Retina (tissue), 1 donor: ENCODE results near the gene BARHL1.

Experiments used
- DNase-seq: peaks from one replicate; pipeline ENCODE4 v3.0.0-alpha.2; 2016

Gene BARHL1

DNA sequence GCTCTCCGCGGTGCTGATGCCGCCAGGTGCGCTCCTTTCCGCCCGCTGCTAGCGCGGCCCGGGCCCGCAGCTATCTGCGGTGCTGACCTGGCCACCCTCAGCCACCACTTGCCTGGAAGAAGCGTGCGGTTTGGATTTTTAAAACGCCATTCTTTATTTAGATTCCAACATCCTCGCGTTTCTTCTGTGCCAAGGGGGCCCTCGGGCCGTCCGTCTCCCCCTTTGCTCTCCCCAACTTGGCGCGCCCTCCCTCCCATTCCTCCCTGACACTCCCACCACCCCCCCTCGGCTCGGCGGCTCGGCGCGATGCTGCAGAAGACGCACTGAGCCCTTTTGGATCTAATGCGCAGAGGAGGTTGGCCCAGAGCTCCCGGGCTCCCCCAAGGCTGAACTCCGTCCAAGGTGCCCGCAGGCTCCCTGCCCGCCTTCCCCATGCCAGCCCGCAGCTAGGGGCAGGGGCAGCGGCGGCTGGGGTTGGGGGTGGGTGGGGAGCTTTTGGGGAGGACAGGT lies at the start of gene BARHL1:
Gene BARHL1, plus strand, starts transcription at position 331 of the 510 bp plus-strand sequence. CDS start 192 bp downstream, outside the sequence.
- DNase-seq: no peak

DNA sequence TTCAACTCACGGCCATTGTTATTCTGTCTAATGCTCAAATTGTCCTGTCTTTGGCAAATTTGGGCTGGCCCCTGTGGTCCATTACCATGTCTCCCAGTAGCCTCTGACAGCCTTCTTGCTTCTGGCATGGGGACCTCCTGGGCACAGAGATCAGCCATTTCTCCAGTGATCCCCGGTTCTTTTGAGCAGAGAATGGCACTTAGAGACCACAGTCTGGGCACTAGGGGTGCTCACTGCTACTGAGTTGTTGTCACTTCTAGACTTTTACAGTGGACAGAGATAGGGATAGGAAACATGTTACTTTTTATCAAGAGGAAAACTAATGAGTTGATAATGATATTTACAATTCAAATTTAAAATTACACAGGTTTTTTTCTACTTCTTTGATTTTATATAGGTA lies 47.6 kb upstream of the BARHL1 start:
- no peak for DNase-seq

DNA sequence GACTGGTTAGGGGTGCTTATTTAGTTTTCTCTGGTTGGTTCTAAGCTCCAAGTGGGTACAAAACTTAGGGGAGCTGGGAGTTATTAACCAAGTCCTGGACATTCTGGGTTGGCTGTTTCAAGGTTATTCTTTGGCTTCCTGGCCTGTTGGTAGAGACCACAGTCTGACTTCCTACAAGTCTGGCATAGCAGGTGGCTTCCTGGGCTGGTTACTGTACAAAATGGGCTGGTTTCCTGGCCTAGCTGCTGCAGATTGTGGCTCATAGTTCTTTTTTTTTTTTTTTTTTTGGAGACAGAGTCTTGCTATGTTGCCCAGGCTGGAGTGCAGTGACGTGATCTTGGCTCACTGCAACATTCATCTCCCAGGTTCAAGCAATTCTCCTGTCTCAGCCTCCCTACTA lies 46.3 kb upstream of the BARHL1 start:
- DNase-seq: no peak

DNA sequence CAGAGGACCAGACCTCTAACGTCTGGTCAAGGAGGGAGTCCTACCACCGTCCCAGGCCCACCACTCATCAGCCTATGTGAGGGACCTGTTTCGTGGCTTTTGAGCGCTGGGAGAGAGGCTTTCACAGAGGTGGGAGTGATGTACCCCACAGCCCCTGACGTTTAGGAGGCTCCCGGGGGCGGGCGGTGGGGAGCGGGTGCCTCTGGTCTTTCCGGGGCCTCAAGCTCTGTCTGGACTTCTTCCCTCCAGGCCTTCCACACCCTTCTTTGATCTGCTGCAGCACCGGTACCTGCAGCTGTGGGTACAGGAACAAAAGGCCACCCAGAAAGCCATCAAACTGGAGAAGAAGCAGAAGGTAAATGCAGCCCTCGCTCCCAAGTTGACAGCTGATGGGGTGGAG lies 45.1 kb upstream of the BARHL1 start:
- DNase-seq: no peak

DNA sequence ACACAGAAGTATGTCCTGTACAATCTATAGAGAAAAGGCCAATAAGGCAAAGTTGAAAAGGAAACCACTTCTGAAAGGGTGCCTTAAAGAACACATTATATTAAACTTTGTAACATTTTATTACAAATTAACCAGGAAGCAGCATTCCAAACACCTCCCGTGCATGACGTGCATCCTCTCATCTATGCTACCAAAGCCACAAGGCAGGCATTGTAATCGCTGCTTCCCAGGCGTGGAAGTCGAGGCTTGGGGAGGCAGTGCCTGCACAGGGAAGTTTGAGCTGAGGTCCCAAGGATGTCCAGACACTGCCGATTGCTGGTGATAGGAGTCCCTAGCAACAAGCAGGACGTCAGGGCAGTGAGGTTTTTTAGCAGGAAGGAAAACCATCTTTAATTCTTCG lies 44.3 kb upstream of the BARHL1 start:
- DNase-seq: no peak

DNA sequence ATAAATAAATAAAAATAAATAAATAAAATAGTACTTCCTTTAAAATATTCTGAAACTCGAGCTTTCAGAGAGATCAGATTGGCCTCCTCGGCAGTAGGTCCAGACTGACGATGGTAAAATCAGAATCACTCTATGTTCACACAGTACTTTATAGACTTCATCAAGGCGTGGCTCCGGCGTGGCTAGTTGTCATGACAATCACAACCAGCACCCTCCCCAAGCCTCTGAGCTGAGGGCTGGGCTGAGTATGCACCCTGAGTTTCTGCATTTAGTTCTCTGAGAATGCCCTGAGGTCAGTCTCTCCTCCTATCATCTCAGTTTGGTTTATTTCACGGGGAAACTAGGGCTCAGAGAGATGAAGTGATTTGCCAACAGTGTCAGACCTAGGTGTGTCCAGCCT lies 43.3 kb upstream of the BARHL1 start:
- DNase-seq: no peak

DNA sequence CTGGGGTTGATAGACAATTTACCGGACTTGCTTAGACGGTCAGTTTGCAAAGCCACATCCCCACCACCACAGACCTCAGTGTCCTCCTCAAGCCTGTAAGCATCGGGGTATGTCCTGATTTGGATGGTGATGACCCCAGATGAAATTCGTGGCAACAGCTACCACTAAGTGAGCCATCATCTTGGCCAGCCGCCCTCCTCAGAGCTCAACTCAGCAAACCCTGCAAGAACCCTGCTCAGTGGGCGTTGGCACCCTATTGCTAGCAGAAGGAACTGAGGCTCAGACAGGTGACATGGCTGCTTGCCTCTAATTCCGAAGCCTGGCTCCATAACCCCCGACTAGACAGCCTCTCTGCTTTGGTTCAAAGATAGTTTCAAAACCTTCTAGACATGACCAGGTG lies 41.4 kb upstream of the BARHL1 start:
- DNase-seq: no peak

DNA sequence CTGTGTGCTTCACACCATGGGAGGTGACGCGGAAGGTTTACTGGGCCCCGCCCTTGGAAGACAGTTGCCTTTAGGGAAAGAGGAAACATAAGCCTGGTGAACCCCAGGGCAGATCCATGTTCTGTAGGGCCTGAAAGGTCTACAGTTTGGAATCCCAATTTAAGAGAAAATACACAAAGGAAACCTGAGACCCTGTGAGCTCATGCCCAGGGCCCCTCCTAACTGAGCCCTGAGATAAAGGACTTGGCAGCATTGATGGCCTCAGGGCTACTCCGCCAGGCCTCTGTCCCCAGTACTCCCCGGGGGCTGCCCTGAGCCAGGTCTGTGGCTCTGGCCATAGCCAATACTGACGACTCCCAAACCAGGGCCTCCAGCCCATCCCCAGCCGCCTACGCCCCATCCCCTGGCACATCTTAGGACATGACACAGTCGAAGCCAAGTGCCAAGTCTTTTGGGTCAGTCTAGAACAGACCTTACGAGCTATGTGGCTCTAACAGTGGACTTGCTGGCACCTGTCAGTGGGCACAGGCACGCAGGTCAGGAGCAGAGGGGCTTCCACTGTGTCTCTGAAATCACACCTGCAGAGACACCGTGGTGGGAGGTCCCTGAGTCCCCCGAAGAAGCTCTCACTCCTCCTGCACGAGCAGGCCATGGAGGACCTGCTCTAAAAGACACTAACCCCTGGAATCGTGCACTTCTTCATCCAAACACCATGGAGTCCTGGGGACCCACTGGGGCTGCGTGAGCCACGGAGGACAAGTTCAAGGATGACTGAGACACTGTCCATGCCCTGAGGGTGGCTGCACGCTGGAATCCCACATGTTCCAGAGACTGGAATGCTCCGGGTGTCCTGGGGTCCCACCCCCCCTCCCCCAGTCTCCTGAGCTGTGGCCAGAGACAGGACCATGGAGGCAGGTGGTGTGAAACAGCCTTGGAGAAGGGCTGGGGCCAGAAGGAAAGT lies 40.3 kb upstream of the BARHL1 start:
- no peak for DNase-seq

DNA sequence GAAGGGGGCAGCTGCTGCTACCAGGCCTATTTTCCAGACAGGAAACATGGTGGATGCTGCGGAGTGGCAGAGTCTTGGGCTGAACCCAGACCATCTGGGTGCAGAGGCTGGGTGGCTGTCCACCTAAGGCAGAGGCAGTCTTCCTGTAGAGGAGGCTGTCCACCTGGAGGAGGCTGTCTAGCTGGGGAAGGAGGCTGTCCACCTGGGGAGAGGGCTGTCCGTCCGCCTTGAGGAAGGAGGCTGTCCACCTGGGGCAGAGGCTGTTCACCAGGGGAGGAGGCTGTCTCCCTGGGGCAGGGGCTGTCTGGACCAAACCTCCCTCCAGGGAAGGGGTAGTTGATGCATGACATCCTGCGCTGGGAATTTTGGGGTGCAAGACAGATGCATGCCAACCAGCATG lies 39.2 kb upstream of the BARHL1 start:
- no peak for DNase-seq

DNA sequence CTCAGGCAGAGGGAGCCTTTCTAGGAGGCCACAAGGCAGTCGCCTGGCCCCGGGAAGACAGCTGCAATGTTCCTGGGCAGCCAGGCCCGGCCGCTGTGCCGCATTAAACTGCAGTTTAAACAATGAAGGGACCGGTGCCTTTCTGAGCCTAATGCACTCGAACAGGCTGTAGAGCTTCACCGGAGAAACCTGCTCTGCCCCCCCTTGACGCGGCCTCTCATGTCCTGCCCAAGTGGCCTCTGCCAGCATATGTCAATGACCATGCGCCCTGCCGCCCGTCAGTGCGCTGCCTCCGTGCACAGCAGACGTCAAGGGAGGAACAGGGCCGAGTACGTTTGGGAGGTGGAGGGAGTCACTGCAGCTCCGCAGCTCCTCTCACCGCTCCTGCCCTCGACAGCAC lies 38.4 kb upstream of the BARHL1 start:
- peak; percentile 90 for DNase-seq

DNA sequence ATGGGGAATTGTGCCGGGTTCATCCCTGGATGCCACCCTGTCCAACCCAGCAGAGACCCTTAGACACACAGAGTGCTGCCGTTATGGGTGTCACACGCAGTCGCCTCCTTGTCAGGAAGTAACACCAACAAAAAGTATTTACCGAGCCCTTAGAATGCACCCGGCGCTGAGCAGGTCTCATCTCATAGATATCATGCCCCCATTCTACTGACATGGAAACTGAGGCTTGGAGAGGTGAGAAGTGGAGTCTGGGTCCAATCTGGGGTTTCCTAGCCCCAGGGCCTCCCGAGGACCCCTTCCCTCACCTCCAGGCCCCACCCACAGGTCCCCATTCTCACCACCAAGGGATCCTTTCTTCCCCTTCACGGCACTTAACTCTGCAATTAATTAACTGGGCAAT lies 36.8 kb upstream of the BARHL1 start:
- DNase-seq: no peak

DNA sequence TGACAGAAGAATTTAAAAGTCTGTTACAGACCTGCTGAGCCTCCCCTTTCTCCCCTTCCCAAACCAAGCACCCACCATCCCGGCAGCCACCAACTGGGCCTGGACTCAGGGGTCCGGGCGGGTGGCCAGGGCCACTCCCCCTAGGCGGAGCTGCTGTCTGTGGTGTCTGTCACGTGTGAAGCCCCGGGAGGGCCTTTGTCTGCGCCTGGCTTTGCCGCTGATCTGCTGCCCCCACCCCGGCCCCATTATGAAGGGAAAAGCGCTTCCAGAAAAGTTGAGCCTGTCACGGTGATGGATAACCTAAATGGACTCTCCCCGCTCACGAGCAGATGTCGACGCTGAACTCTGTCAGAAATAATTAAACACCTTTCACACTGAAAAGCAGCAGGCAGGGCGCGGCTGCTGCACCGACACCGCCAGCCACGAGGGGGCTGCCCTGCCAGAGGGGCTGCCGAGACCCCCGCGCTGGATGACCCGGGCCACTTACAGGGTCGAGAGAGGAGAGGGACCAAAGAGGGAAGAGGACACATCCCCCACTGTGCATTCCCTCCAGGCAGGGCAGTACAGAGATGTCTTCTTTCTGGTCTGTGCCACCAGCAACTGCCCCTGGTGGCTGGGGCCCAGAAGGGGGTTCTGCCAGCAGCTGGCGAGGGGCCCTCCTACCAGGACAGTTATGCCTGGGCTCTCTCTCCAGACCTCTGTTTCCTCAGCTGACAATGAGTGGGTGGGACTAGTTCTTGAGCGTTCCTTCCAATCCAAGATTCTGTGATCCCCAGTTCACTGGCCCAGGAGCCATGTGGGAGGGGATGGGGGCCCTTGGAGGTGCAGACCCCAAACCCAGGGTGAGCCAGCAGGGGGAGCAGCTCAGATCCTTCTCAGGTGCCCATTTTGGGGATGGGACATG lies 36.0 kb upstream of the BARHL1 start:
- DNase-seq: peak; percentile 91

DNA sequence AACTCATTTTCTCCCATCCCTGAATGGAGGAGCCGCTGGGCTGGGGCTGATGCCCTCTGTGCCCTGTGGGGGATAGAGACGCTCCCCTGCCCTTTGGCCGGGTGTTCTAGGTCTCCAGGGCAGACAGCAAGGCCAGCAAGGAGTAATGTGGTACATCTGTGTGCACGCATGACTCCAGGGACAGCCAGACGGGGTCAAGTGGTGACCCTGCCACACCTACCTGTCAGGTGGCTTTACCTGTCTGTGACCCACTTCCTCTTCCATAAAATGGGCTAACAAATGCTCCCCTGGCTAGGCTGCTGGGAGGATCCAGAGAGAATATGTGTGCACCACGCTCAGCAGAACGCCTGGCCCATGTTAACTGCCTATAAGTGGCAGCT lies 35.4 kb upstream of the BARHL1 start:
- no peak for DNase-seq

DNA sequence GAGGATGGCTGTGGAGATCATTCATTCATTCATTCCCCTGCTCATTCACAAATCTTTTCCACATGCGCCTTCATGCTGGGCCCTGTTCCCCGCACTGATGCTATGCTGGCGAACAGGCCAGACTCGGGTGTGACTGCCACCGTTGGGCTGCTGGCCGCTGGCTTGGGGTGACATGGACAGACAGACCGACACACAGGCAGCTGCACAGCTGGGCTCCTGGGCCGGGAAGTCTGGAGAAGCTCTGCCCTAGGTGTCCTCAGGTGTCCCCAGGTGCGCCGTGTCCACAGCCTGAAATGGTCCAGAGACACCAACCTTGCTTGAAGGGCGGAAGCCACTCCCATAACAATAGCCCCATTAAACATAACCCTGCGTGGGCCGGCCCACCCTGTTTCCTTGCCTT lies 35.0 kb upstream of the BARHL1 start:
- no peak for DNase-seq

DNA sequence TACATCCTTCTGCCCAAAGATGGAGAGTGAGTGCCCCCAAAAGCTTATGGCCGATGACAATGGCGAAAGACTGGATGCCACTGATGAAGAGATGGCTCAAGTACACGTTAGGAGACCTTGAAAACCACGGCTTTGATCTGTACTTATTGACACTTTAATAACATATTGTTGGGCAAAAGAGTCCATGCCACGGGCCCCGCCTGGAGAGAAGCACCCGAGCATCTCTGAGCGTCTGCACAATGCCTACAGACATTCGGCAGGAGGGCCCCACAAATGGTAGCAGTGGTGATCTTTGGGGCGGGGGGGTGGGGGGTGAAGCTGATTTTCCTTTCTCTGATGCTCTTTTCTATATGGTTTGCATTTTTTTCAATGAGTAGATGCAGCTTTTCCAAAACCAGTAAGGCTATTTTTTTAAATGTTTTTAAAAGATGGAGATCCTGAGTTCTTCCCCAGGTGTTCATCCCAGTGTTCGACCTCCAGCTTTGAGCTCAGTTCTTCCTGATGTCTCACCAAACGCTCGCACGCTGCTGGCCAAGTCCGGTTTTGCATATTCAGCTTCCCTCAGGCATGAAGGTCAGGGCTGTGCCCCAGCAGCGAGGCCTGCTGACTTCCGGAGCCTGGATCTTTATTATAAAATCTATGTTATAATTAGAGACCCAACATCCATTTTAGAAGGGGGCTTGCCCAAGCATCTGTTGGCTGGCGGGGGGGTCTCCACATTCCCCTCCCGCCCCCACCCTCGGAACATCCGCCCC lies 34.3 kb upstream of the BARHL1 start:
- no peak for DNase-seq

DNA sequence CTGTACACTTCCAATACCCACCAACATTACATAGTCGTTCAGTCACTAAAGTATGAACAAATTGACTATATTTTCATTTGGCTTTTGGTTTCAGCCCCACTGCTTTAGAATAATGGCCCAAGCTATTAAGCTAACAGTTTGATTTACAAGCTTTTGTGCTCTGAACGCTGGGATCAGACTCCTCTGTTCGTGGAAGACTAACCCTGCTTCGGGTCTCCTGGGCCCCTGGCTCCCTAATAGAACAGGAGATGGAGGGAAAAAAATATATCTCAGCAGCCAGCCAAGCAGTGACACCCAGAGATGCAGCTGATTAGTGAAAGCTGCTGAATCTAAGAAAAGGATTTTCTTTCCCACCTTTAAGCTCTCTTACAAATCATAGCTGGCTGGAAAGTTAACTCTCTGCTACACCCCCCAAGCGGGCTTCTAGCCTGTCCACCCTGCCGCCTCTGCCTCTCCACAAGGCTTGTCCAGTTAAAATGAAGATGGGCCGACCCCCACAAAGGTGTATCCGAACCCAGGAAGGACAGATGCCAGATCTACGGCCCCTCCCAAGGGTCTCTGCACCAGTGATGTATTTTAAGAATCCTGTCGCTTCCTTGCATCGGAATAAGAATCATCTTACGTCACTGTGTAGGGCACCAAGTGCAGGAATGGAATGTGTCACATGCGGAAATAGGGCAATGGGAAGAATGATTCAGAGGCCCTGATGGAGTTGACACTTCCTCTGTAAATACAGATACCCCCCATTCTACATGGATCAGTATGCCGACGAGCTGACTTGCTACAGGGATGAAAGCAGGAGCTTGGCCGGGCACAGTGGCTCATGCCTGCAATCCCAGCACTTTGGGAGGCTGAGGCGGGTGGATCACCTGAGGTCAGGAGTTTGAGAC lies 33.4 kb upstream of the BARHL1 start:
- DNase-seq: peak; percentile 70

DNA sequence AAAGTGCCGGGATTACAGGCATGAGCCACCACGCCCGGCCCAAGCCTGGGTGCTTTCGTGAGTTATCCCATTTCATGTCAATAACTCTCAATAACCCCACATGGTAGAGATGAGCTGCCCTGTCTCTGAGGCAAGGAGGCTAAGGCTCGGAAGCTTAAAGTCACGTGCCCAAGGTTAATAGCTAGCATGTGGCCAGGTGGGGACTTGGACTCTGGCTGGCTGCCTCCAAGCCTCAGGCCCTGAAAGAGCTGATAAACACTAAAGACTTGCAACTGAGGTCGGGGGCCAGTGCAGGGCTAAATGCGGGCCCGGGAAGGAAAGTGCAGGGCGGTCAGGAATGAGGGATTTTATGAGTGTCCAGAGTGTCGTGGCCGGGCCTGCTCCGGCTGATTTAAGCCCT lies 30.9 kb upstream of the BARHL1 start:
- DNase-seq: no peak

DNA sequence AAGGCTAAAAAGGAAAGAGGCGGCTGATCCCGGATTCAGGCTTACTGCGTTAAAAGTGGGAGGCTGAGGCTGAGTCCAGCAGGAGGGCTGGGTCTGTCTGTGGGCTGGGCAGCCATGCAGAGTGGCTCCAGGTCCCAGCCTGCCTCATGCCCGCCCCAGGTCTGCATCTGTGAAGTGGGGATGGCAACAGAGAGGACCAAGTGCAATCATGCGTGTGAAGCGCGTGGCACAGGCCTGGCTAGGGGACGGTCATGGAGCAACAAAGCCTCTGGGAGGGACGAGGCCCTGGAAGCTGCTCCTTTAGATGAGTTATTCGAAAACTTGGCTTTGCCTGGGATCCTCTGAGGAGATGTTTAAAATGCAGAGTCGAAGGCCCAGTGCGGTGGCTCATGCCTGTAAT lies 30.4 kb upstream of the BARHL1 start:
- no peak for DNase-seq

DNA sequence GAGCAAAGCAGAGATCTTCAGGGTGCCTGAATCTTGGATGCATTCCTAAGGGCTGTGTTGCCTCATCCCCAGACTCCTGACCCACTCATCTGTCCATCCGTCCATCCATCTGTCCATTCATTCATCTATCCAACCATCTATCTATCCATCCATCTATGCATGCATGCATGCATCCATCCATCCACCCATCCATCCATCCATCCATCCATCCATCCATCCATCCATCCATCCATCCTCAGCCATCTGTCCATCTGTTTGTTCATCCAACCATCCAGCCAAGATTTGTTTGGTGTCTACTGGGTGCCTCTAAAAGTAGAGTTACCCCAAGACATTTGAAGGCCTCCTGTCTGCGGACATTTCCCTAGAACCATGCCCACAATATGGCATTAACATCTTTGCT lies 27.7 kb upstream of the BARHL1 start:
- no peak for DNase-seq

DNA sequence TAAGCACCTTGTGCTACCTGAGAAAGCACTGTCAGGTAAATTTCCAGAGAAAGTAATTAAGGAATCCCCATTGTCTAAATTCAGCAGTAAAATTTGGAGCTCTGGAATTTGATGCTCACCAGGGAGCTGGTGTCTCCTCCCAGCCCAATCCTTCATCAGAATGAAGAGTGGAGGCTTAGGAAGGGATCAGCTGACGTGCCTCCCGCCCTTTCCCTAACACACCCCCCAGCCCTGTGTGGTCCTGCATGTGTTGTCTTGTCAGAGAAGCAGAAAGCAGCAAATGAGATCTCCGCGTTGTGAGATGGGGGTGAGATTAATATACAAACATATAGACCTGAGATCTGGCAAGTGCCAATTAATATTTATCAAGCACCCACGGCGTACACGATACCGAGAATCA lies 26.9 kb upstream of the BARHL1 start:
- DNase-seq: no peak

DNA sequence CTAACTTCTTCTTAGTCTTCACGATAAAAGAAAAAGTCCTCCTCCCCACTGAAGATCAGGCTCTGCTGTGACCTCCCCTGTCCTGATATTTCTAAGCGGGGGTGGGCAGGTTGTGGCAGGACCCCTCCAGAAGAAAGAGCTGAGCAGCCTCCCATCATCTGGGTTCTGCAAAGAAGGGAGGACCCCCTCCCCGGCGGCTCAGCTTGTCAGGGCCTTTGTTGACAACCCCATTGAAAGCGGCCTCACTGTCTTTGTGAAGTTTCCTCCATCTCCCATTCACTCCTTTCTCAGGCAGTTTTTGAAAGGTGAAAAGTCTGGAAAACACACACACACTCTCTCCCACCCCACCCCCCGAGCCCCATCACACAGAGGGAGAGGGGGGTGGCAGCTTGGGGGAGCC lies 26.2 kb upstream of the BARHL1 start:
- DNase-seq: peak; percentile 50

DNA sequence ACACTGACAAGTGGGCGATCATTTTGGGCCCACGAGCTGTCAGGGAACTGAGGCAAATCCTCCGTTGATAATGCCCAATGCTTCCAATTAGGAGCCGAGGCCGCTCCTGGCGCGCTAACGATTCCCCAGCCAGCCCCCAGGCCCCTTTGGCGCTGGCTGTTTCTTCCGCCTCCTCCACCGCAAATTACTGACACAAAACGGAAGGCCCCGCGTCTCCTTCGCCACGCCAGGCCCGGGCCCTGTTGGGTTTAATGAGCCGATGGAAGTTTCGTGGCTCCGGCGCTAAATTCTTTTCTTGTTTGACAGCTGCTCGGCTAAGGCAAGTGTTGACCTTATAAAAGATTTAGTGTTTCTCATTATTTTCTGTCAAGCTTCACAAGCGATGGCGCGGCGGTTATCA lies 25.7 kb upstream of the BARHL1 start:
- DNase-seq: peak; percentile 87
